HCT116 (cell line): ENCODE results near the gene CPZ. TPM values are rescaled to one million over a fixed set of nuclear protein-coding genes. Genes with fewer than 3 reads are reported as not detected.

Experiments used
- ATAC-seq: fragments of 200-7000 bp; cut with Tn5 transposase; 2 replicates; pipeline ENCODE4 v1.9.1; 2020; ENCODE audit warnings: mild to moderate bottlenecking, moderate library complexity
- BruUV-seq: library from RNA; stranded (reverse); fragments of 400-500 nt; replicated peaks from 2 replicates; lab custom pipeline; 2021; lab: Mats Ljungman, UMichigan
- CTCF ChIA-PET: fragments of 300-600 bp; sonication (Branson Sonifier 250); formaldehyde crosslinking; loops from one replicate; lab custom pipeline; 2021; ENCODE audit warnings: antibody characterized with exemption; lab: Charles Lee
- POLR2A ChIA-PET: fragments of 300-600, 350-600 bp; sonication (Branson Sonifier 250); formaldehyde crosslinking; loops from one replicate; lab custom pipeline; 2021; ENCODE audit warnings: antibody characterized with exemption; lab: Charles Lee
- RAD21 ChIA-PET, 2 experiments: fragments of 300-600 bp; sonication (Branson Sonifier 250); formaldehyde crosslinking; loops; one replicate each; lab custom pipeline; 2023; ENCODE audit warnings: low total read pairs in 2 of 2; ENCODE audit not compliant: uncharacterized antibody in 2 of 2, unreplicated experiment in 2 of 2, low non-redundant PET in 1 of 2; lab: Charles Lee
- DNase-seq: peaks from one replicate; pipeline ENCODE4 v3.0.0-alpha.2; 2010; ENCODE audit warnings: low read depth, low spot score
- H2AFZ ChIP-seq: fragments of 200-600 bp; shearing (Covaris generic), sonication (generic); 2 replicates; pipeline ENCODE4 v1.6.1; 2017; ENCODE audit warnings: low read depth, mixed run types, mixed read lengths, antibody characterized with exemption, low read length; ENCODE audit not compliant: poor library complexity, severe bottlenecking
- H3K27ac ChIP-seq: 2 replicates; pipeline ENCODE4 v1.5.1; 2012; ENCODE audit warnings: low read depth, low read length
- H3K27me3 ChIP-seq: fragments of 200-600 bp; sonication (generic); 2 replicates; pipeline ENCODE4 v1.6.1; 2016; ENCODE audit warnings: mixed run types, low read length, mixed read lengths; ENCODE audit not compliant: insufficient read depth
- H3K36me3 ChIP-seq, 2 experiments: fragments of 200-500 bp in 1 of 2; fragments of 200-600 bp in 1 of 2; sonication (Bioruptor generic) in 1 of 2; sonication (generic) in 1 of 2; 2 replicates each; pipeline versions ENCODE4 v1.5.1 to v1.6.1; 2014 to 2016; ENCODE audit warnings: low read length in 2 of 2, inconsistent platforms in 1 of 2, mixed read lengths in 1 of 2, mixed run types in 1 of 2; ENCODE audit not compliant: insufficient read depth in 2 of 2, control insufficient read depth in 1 of 2
- H3K4me1 ChIP-seq, 2 experiments: fragments of 200-600 bp in 1 of 2; sonication (generic) in 1 of 2; 2 replicates each; pipeline versions ENCODE4 v1.5.1 to v1.6.1; 2012 to 2017; ENCODE audit warnings: low read length in 2 of 2, inconsistent platforms in 1 of 2, mild to moderate bottlenecking in 1 of 2, mixed read lengths in 1 of 2, mixed run types in 1 of 2, moderate library complexity in 1 of 2; ENCODE audit not compliant: insufficient read depth in 2 of 2, control insufficient read depth in 1 of 2
- H3K4me2 ChIP-seq: fragments of 200-600 bp; sonication (generic); 2 replicates; pipeline ENCODE4 v1.6.1; 2017; ENCODE audit warnings: mixed run types, low read length, mixed read lengths
- H3K4me3 ChIP-seq, 2 experiments: fragments of 200-600 bp in 1 of 2; sonication (generic) in 1 of 2; replicated peaks in 1 of 2; 2 replicates each; pipeline ENCODE4 v1.5.1; 2011 to 2016; ENCODE audit warnings: low read length in 2 of 2, control low read depth in 1 of 2, low read depth in 1 of 2, mild to moderate bottlenecking in 1 of 2, mixed read lengths in 1 of 2, mixed run types in 1 of 2
- H3K79me2 ChIP-seq: fragments of 200-600 bp; sonication (generic); 2 replicates; pipeline ENCODE4 v1.6.1; 2017; ENCODE audit warnings: mild to moderate bottlenecking, mixed run types, low read length, moderate library complexity, mixed read lengths; ENCODE audit not compliant: insufficient read depth
- H3K9ac ChIP-seq: fragments of 200-600 bp; sonication (generic); 2 replicates; pipeline ENCODE4 v1.6.1; 2016; ENCODE audit warnings: low read length, mixed read lengths
- H3K9me2 ChIP-seq: fragments of 200-600 bp; sonication (generic), shearing (Covaris generic); 2 replicates; pipeline ENCODE4 v1.6.1; 2017; ENCODE audit warnings: mixed run types, mild to moderate bottlenecking, moderate library complexity; ENCODE audit not compliant: insufficient read depth
- H3K9me3 ChIP-seq, 2 experiments: fragments of 200-500 bp in 1 of 2; fragments of 200-600 bp in 1 of 2; sonication (Bioruptor generic) in 1 of 2; sonication (generic) in 1 of 2; 2 replicates each; pipeline ENCODE4 v1.6.1; 2014 to 2017; ENCODE audit warnings: low read length in 2 of 2, mixed read lengths in 2 of 2, inconsistent platforms in 1 of 2, low read depth in 1 of 2, mild to moderate bottlenecking in 1 of 2, mixed run types in 1 of 2, moderate library complexity in 1 of 2; ENCODE audit not compliant: control insufficient read depth in 1 of 2, insufficient read depth in 1 of 2
- H4K20me1 ChIP-seq: fragments of 200-600 bp; sonication (generic), shearing (Covaris generic); 2 replicates; pipeline ENCODE4 v1.6.1; 2017; ENCODE audit warnings: mixed run types, mild to moderate bottlenecking, moderate library complexity; ENCODE audit not compliant: insufficient read depth
- ATF3 ChIP-seq: IDR thresholded peaks from 2 replicates; pipeline ENCODE4 v1.6.1; 2012
- CEBPB ChIP-seq: IDR thresholded peaks from 2 replicates; pipeline ENCODE4 v1.6.1; 2012; ENCODE audit warnings: low read depth
- ELF1 ChIP-seq: IDR thresholded peaks from 2 replicates; pipeline ENCODE4 v1.6.1; 2012; ENCODE audit warnings: low read depth, borderline replicate concordance
- EZH2 ChIP-seq: fragments of 200-600 bp; sonication (generic); IDR thresholded peaks from 2 replicates; pipeline ENCODE4 v1.6.1; 2017; ENCODE audit warnings: antibody characterized with exemption, mixed run types
- POLR2AphosphoS5 ChIP-seq: IDR thresholded peaks from 2 replicates; pipeline ENCODE4 v1.6.1; 2011; ENCODE audit warnings: mild to moderate bottlenecking, low read depth, low read length, moderate library complexity
- ZBTB33 ChIP-seq: IDR thresholded peaks from 2 replicates; pipeline ENCODE4 v1.6.1; 2011; ENCODE audit warnings: mild to moderate bottlenecking, low read length, moderate library complexity; ENCODE audit not compliant: insufficient replicate concordance; ENCODE audit errors: extremely low read depth
- intact Hi-C: fragments of 100-400 bp; cut with micrococcal nuclease; formaldehyde crosslinking; loops from 2 replicates; pipeline ENCODE4 v1.10.0; 2022
- total RNA-seq: library from RNA; stranded (reverse); gene quantifications from one replicate; pipeline ENCODE4 v1.2.1, GENCODE V29; 2021; ENCODE audit not compliant: unreplicated experiment

CPZ gene
- total RNA-seq, 1 experiment from 2014 or later = not detected

GRCh38 chr4:8613421-8614364 lies 21.1 kb downstream of the CPZ start (continued):
- no peak for TF ChIP-seq ELF1
- TF ChIP-seq, all 23 proteins: peak for 0

- Histone ChIP-seq H3K27ac (no peak overlapping the region), H3K27me3 (no peaks in the 10 kb centered on the region), H3K79me2 (no peaks in the 10 kb centered on the region), H3K4me3 (no peak overlapping the region), H3K9me2 (no peaks in the 10 kb centered on the region), H4K20me1 (no peaks in the 10 kb centered on the region), H3K9ac (no peak overlapping the region), H3K4me2 (no peak overlapping the region), H3K4me1 (no peaks in the 10 kb centered on the region), H3K9me3 (no peaks in the 10 kb centered on the region), H3K36me3 (no peaks in the 10 kb centered on the region), H2AFZ (no peak overlapping the region)
- RAD21 ChIA-PET = no interaction called here
- TF ChIP-seq POLR2AphosphoS5 = no peak
- TF ChIP-seq EZH2 = no peak
- TF ChIP-seq ZBTB33 = no peak
- no peak for TF ChIP-seq CEBPB
- TF ChIP-seq ATF3 = no peak
- TF ChIP-seq ELF1 = no peak
- CTCF ChIA-PET = no interaction called here
- ATAC-seq (no peak), DNase-seq (no peak)
- POLR2A ChIA-PET = no interaction called here
- intact Hi-C loops = no loop called here
- BruUV-seq = no TSS peak
Measured at GRCh38 chr4:8614365-8615193, 22.0 kb downstream of the CPZ start.
